Neural cell (in vitro differentiated cells): Measurements from ENCODE around the gene AKAP6. TPM values are rescaled to one million over a fixed set of nuclear protein-coding genes. Genes with fewer than 3 reads are reported as not detected.

ENCODE experiments used
- H2AFZ ChIP-seq: fragments of 200-600, 300-800 bp; sonication (generic), shearing (Covaris generic); 2 replicates; pipeline ENCODE4 v1.6.0; 2014; ENCODE audit warnings: low read depth, mild to moderate bottlenecking, antibody characterized with exemption, low read length, moderate library complexity
- H3F3A ChIP-seq: fragments of 200-600 bp; shearing (Covaris generic); 2 replicates; pipeline ENCODE4 v1.6.1; 2016; ENCODE audit warnings: mild to moderate bottlenecking, moderate library complexity, mixed read lengths, antibody characterized with exemption, low read length; ENCODE audit not compliant: insufficient read depth, poor library complexity, severe bottlenecking
- H3K27ac ChIP-seq: fragments of 200-600, 300-800 bp; sonication (generic), shearing (Covaris generic); 2 replicates; pipeline ENCODE4 v1.5.1; 2014; ENCODE audit warnings: mild to moderate bottlenecking, low read length, moderate library complexity
- H3K27me3 ChIP-seq: fragments of 300-800, 200-600 bp; sonication (generic), shearing (Covaris generic); 2 replicates; pipeline ENCODE4 v1.6.0; 2014; ENCODE audit warnings: mild to moderate bottlenecking, low read depth, low read length, moderate library complexity; ENCODE audit not compliant: insufficient read depth
- H3K36me3 ChIP-seq: fragments of 300-800, 200-600 bp; sonication (generic), shearing (Covaris generic); 2 replicates; pipeline ENCODE4 v1.5.1; 2014; ENCODE audit warnings: mild to moderate bottlenecking, antibody characterized with exemption, low read length, moderate library complexity; ENCODE audit not compliant: insufficient read depth
- H3K4me2 ChIP-seq: fragments of 300-800, 200-600 bp; sonication (generic), shearing (Covaris generic); 2 replicates; pipeline ENCODE4 v1.6.0; 2014; ENCODE audit warnings: mild to moderate bottlenecking, low read length
- H3K4me3 ChIP-seq: fragments of 300-800, 200-600 bp; sonication (generic), shearing (Covaris generic); 2 replicates; pipeline ENCODE4 v1.5.1; 2014; ENCODE audit warnings: mild to moderate bottlenecking, low read length, moderate library complexity
- H3K79me2 ChIP-seq: fragments of 200-600 bp; shearing (Covaris generic); replicated peaks from 2 replicates; pipeline ENCODE4 v1.6.0; 2014; ENCODE audit warnings: mild to moderate bottlenecking, low read length, moderate library complexity; ENCODE audit not compliant: insufficient read depth
- H3K9ac ChIP-seq: fragments of 300-800, 200-600 bp; sonication (generic), shearing (Covaris generic); 2 replicates; pipeline ENCODE4 v1.6.1; 2016; ENCODE audit warnings: mild to moderate bottlenecking, low read length, mixed read lengths
- H3K9me2 ChIP-seq: fragments of 200-600 bp; shearing (Covaris generic); 2 replicates; pipeline ENCODE4 v1.6.1; 2016; ENCODE audit warnings: mild to moderate bottlenecking, low read length, mixed read lengths; ENCODE audit not compliant: insufficient read depth
- H3K9me3 ChIP-seq: fragments of 200-600, 300-800 bp; sonication (generic), shearing (Covaris generic); 2 replicates; pipeline ENCODE4 v1.6.1; 2016; ENCODE audit warnings: mild to moderate bottlenecking, mixed run types, low read length, moderate library complexity, mixed read lengths
- H4K20me1 ChIP-seq: fragments of 200-600 bp; shearing (Covaris generic); 2 replicates; pipeline ENCODE4 v1.6.1; 2016; ENCODE audit warnings: mild to moderate bottlenecking, mixed run types; ENCODE audit not compliant: insufficient read depth
- CTCF ChIP-seq: fragments of 450-650 bp; IDR thresholded peaks from 2 replicates; pipeline ENCODE4 v1.5.1; 2014; ENCODE audit warnings: antibody characterized with exemption, mild to moderate bottlenecking, moderate library complexity; ENCODE audit not compliant: poor library complexity, severe bottlenecking
- EP300 ChIP-seq: fragments of 450-650 bp; conservative IDR thresholded peaks from 2 replicates; pipeline ENCODE4 v1.6.1; 2014; ENCODE audit warnings: antibody characterized with exemption, mild to moderate bottlenecking, moderate library complexity; ENCODE audit not compliant: poor library complexity, severe bottlenecking
- EZH2 ChIP-seq: fragments of 200-600, 300-800 bp; shearing (Covaris generic), sonication (generic); IDR thresholded peaks from 2 replicates; pipeline ENCODE4 v1.6.1; 2014; ENCODE audit warnings: antibody characterized with exemption, low read length, borderline replicate concordance, mild to moderate bottlenecking; ENCODE audit not compliant: insufficient read depth, poor library complexity, severe bottlenecking
- MXI1 ChIP-seq: fragments of 450-650 bp; conservative IDR thresholded peaks from 2 replicates; pipeline ENCODE4 v1.6.1; 2014; ENCODE audit warnings: antibody characterized with exemption, mild to moderate bottlenecking; ENCODE audit not compliant: poor library complexity, severe bottlenecking
- POLR2AphosphoS5 ChIP-seq: IDR thresholded peaks from 2 replicates; pipeline ENCODE4 v1.6.1; 2012
- RAD21 ChIP-seq: fragments of 450-650 bp; conservative IDR thresholded peaks from 2 replicates; pipeline ENCODE4 v1.6.1; 2014; ENCODE audit warnings: antibody characterized with exemption, mild to moderate bottlenecking, moderate library complexity
- REST ChIP-seq: IDR thresholded peaks from 2 replicates; pipeline ENCODE4 v1.6.1; 2012; ENCODE audit warnings: borderline replicate concordance
- SMC3 ChIP-seq: fragments of 450-650 bp; conservative IDR thresholded peaks from 2 replicates; pipeline ENCODE4 v1.6.1; 2014; ENCODE audit warnings: antibody characterized with exemption, mild to moderate bottlenecking, moderate library complexity; ENCODE audit not compliant: poor library complexity
- TAF1 ChIP-seq: IDR thresholded peaks from 2 replicates; pipeline ENCODE4 v1.6.1; 2012; ENCODE audit warnings: low read depth
- polyA plus RNA-seq: library from polyadenylated mRNA; depleted of rRNA; stranded (reverse); fragments of >200 nt; gene quantifications from 2 replicates; pipeline ENCODE4 v1.2.3, GENCODE V29; 2014

Gene AKAP6
- polyA plus RNA-seq, 1 donor from 2014 or later: 15.8 TPM

GRCh38 chr14:32470161-32470715 lies 141.1 kb downstream of the AKAP6 start:
- TF ChIP-seq EZH2: no peak
- peak; percentile 24 for TF ChIP-seq POLR2AphosphoS5
- TF ChIP-seq TAF1: no peak
- no peak for TF ChIP-seq MXI1
- TF ChIP-seq EP300: no peak
- H3F3A ChIP-seq: no peaks in the 10 kb centered on the region
- H2AFZ ChIP-seq: no peak overlapping the region
- no peaks in the 10 kb centered on the region for H3K36me3 ChIP-seq
- H3K27me3 ChIP-seq: no peaks in the 10 kb centered on the region
- no peak overlapping the region for H3K4me2 ChIP-seq
- H3K4me3 ChIP-seq: peak overlapping the region; percentile 19
- no peaks in the 10 kb centered on the region for H3K9me2 ChIP-seq
- H3K27ac ChIP-seq: peak overlapping the region; percentile 6
- no peak overlapping the region for H3K9ac ChIP-seq
- no peaks in the 10 kb centered on the region for H4K20me1 ChIP-seq
- peaks cover 5% of the 10 kb centered on the region for H3K79me2 ChIP-seq
- H3K9me3 ChIP-seq: no peaks in the 10 kb centered on the region

- no peaks in the 10 kb centered on the region for H3K27me3 ChIP-seq
- no peak for TF ChIP-seq EP300
- TF ChIP-seq CTCF: no peak
- no peak for TF ChIP-seq REST
- no peak for TF ChIP-seq EZH2
- TF ChIP-seq TAF1: no peak
- TF ChIP-seq MXI1: no peak
- no peak for TF ChIP-seq POLR2AphosphoS5
- TF ChIP-seq RAD21: no peak
- no peak for TF ChIP-seq SMC3
- H3K79me2 ChIP-seq: peaks cover 5% of the 10 kb centered on the region
- no peak overlapping the region for H2AFZ ChIP-seq
- no peaks in the 10 kb centered on the region for H4K20me1 ChIP-seq
- no peak overlapping the region for H3K9ac ChIP-seq
- H3K9me2 ChIP-seq: no peaks in the 10 kb centered on the region
- H3F3A ChIP-seq: no peaks in the 10 kb centered on the region
- H3K4me3 ChIP-seq: no peak overlapping the region
- H3K27ac ChIP-seq: no peak overlapping the region
- no peaks in the 10 kb centered on the region for H3K9me3 ChIP-seq
- H3K36me3 ChIP-seq: no peaks in the 10 kb centered on the region
- H3K4me2 ChIP-seq: no peak overlapping the region
Measured at GRCh38 chr14:32471181-32471580, 142.1 kb downstream of the AKAP6 start.
